HG03159 (cell line): ENCODE results near the gene MRPL23.

Experiments
- ATAC-seq: cut with Tn5 transposase; IDR thresholded peaks from one replicate; pipeline ENCODE4 v1.9.1; 2021; ENCODE audit warnings: mild to moderate bottlenecking, moderate library complexity; ENCODE audit not compliant: unreplicated experiment

Gene MRPL23

DNA sequence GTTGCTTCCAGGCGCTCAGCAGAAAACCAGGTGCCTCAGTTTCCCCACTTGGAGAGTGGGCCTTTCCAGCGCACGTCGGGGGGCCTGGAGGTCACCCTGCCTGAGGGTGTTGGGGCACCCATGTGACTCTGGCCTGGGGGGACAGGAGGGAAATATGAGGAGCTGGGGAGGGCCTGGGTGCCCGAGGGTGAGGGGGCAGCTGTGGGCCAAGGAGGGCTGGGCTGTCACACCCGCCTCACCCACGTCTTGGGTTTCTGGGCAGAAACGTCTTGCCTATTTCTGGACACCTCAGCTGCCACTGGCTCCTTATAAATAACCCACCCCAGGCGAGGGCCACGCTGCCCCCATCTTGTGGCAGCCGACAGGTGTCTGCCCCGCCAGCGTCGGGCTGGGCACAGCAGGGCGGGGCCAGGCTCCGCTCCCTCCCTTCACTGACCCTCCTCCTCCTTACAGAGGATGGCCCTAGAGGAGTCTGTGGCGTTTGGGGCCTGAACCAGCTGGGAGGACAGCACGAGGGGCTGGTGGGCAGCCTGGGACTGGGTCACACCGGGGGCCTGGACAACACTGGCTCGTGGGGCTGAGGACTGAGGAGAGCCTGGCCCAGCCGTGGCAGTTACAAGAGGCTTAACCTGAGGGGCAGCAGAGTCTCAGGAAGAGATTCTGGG, 26.1 kb upstream of the MRPL23 start:
- ATAC-seq = no peak

DNA sequence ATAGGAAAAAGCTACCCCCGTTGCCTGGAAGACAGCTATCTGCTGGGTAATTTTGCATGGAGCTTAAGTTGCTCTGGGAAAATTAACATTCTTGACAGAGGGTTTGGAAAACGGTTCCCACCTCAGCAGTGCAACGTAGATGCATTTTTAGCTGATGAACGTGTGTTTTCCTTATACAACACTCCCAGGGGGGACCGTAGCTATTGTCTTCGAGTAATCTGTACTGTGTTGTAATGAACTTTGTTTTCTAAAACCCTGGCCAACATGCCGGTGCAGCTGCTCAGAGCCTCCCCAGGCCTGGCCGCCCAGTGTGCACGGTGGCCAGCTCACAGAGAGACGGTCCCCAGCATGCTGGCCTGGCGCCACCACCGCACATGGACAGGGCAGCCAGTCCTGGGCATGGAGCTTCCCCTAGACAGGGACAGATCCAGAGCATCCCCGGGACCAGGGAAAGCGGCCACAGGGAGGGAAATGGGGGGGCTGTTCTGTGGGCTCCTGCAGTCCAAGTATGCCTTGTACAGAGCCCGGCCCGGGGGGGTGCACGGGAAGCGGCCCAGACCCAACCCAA, 25.5 kb upstream of the MRPL23 start:
- no peak for ATAC-seq

DNA sequence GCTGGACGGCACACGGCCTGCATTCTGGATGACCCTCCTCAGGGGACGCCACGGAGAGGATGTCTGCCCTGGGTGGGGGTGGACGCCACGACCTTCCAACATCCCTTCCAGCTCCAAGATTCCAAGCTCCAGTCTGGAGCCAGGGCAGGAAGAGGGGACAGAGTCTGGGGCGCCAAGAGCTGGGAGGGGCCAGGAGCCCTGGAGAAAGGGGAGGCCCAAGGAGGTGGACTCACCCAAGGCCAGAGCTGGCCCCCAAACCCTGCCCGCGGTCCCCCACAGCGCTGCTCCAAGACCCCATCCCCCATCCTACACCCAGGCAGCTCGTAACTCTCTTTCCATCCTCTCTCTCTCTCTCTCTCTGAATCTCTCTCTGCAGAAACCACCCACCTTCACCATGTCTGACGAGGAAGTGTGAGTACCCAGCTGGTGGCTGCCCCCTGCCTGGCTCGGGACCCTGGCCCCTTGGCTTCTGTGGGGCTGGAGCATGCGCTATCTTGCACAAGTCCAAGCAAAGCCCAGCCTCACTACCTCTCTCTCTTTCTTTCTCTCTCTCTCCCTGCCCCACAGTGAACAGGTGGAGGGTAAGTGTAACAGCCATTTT, 24.6 kb upstream of the MRPL23 start:
- ATAC-seq = no peak

DNA sequence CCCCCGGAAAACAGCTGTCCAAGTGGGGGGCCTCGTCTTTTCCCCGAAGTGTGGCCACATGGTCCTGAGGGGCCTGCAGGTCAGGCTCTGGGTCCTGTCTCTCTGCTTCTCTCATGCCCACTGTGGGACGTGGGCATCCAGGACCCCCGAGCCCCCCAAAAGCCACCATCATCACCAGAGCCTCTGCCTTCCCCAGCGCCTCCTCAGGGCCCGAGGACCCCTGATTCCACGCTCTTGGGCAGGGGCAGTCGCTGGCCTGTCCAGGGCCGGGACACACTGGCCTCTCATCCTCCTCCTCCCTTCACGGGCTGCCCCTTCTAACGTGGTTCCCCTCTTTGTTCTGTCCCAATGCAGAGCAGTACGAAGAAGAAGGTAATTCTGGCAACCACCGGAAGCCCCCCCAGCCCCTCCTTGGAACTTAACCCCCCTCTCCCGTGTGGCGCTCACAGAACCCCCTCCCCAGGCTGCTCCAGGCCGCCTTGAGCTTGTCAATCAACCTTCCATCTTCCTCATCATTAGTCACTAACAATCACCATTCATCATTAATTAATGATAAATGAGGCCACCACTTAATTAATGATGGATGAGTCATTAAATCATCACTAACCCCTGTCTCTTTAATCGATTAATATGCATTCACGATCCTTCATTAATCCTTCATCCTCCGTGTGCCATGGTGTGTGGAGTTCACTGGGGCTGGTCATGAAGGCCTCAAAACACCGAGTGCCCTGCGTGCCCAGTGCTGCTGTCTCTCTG, 23.8 kb upstream of the MRPL23 start:
- no peak for ATAC-seq

DNA sequence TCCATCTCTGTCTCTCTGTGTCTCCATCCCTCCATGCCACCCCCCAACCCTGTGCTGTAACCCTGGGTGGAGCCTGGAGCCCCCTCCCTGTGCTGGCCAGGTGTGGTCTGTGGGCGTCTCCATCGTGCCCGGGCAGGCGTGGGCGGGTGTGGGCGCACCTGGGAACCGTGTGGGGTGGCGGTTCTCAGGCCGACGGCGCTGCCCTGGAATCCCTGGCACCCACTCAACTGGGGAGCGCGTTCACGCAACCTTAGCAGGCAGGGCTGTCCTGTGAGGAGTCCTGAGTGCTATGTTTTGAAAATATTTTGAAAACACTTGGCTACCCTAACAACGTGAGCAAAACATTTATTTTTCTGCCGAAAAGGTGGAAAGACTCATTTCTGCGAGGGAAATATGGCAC, 23.0 kb upstream of the MRPL23 start:
- ATAC-seq = no peak

DNA sequence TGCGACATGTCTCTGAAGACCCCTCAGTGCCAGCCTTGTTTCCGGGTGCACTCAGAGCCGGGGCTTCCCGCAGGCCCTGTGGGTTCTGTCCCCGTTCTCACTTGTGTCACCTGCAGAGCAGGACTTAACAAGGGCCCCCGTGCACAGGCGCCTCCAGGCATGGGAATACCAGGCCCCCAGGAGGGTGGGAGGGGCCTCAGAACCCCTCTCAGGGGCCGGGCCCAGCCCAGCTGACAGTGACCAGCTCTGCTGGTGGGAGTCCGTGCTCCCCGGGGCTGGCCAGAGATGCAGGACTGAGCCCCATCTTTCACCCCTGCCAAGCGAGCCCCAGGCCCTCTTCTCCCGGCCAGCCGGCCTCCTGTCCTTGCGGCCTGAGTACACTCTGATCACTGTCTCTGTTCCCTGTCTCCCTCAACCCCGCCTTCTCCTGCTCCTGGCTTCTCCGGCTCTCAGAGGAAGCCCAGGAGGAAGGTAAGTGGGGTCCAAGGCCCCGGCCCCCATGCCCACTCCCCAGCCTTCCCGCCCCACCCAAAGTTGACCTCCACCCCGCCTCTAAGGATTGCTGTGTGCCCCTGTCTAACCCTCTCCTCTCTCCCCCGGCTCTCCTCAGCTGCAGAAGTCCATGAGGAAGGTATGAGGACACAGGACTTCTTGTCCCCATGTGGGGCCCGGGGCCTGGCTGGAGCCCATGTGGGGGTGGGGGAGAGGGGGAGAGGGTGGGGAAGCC, 22.3 kb upstream of the MRPL23 start:
- no peak for ATAC-seq

DNA sequence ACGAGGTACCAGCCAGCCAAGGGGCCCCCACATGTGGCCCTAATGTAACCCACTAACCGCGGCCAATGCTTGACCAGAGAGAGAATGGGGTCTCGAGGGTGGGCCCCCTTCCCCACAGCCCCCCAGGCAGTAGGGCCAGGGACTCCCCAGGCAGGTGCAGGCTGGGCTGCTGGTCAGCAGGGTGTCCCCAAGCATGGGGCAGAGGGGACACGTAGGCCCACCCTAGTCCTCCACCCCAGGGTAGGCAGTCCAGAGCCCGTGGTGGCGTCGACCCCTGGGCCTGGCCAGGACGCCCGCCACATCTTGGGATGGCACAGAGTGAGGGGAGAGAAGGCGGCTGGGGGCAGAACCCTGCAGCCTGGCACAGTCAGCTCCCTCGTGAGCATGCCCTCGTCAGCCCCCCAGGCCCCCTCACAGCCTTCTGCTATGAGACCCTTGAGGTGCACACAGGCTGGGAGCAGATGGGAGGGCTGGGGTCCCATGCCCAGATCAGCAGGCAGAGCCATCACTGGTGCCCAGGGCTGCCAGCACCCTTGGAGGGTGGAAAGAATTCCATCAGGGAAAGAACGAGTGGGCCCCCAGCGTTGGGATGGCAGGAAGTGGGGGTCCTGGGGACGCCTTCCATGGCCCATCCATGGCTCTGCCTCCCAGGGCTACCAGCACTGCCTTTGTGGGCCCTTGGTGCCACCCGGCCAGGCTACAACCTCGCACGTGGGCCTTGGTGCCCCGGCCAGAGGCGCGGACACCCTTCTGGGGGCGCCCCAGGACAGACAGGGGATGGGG, 21.6 kb upstream of the MRPL23 start:
- no peak for ATAC-seq

DNA sequence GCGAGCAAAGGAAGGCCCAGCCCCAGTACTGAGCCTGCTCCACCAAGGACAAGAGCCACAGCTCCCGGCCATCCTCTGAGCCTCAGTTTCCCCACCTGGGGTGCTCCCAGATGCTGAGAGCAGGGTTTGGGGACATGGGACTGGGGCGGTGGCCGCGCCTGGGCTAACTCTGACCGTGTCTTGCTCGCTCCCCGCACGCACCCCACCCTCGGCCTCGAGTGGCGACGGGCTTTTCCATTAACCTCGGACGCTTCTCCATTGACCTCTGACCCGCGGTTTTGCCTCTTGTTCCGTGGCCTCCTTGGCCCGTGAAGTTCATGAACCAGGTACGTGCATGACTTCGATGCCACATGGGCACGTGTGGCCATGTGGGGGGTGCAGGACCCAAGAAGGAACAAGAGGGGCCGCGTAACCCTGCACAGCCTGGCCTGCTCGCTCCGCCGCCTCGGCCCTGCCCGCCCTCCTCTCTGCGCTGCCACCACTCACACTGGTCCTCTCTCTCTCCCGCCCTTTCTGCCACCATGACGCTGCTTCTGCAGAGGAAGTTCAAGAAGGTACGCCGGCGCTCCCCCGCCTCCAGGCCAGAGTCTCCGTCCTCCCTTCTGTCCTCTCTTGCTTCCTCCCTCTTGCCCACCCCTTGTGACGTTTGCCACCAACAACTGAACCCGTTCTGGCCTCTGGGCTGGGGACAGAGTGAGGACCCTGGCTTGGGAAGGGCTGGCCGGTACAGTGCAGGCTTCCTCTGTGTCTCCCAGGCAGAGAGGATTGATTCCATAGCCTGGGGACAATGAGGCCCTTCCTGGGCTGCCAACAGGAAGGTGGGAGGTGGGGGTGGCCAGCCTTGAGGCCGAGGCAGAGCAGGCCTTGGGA, 20.7 kb upstream of the MRPL23 start:
- no peak for ATAC-seq

DNA sequence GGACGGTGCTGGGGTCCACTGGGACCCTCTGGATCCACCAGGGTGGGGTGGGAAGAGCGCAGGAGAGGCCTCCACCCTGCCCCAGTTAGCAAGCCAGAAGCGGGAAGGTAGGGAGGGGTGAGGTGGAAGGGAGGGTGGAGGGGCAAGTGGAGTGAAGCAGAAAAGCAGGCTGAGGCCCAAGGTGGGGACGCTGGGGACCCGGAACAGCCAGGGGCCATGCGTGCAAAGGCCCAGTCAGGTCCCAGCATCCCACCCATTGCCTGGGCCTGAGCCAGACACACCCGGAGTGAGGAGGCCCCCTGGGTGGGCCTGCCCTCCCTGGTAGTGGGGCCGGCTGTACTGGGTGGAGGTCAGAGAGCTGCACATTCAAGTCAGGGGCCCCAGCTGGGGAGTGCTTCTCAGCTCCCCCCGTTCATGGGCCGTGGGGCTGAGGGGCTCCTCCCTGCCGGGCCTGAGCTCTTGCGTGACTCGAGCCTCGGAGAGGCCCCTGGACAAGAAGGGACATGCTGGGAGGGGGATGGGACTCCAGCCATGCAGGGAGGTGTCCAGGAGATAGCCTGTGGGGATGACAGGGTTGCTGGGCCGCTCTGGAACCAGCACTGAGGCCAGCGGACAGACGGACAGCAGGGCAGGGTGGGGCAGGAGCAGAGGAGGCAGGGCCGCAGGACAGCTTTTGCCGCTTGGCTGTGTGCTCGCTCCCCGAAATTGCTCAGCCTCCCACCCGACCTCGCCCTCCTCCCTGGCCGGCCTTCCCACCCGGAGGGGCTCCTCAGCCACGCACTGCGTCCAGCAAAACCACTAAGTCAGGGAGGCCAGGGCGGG, 19.9 kb upstream of the MRPL23 start:
- no peak for ATAC-seq

DNA sequence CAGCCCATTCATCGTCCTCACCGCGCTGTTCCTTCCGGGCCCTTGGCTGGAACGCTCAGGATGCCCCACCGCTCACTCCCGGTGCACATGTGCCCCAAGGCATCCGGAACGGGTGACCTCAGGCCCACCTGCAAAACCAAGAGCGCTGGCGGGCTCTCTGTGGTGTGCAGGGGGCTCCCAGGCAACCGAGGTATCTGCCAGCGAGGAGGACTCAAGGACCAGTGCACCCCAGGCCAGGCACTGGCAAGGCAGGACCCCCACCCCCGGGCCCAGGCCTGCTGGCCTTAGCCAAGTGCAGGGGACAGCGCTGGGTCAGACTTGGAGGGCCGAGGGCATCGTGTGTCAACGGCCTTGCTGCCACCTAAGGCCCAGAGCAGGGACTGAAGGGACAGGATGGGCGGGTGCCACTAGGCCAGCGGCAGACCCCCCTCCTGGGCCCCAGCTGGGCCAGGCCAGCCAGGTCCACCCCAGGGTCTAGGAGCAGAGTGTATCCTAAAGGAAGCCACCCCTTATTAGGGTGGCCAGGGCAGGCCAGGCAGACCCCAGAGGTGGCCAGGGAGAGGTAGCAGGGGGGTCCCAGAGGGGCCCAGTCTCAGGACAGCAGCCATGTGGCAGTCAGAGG, 19.2 kb upstream of the MRPL23 start:
- ATAC-seq = no peak

DNA sequence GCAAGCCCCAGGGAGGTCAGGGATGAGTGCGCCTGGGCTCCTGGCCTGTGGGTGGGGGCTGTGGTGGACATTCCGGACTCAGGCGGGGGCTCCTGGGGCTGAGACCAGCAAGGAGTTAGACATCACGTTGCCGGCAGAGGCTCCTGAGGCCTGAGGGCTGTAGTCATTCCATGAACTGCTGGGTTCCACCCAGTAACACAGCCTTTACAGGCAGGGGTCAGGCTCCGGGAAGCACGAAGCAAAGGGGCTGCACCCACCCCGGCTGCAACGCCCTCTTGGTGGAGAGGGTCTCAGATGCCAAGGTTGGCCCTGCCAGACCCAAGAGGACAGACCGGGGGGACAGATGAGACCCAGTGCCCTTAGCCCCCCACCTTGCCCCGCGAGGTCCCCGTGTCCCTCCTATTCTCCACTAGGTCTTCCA, 18.7 kb upstream of the MRPL23 start:
- no peak for ATAC-seq

DNA sequence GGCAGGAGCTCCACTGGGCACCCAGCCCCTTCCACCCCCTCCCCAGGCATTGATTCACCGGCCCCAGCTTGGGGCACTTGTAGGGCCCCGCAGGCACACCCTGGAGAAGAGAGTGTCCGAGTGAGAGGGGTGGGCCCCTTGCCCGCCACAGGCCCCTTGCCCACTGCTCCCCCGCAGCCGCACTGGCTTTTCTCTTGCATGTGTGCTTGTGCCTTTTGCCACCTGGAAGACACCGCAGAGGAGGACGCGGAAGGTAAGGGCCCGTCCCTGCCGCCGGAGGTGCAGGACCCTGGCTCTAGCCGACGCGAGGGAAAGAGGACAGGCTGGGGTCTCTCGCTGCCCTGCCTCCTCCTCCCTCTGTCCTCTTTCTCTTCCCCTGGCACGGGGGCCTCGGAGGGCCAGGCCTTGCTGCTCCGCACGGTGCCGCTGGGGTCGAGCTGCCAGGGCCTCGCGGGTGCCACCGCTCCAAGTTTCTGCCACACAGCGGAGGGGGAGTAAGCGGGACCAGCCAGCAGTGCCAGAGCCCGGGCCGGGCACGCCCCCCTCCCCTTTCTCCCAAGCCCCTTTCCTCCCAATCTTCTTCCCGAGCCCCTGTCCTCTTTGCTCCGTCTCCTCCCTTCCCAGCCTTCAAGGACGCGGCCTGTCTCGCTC, 18.1 kb upstream of the MRPL23 start:
- no peak for ATAC-seq

DNA sequence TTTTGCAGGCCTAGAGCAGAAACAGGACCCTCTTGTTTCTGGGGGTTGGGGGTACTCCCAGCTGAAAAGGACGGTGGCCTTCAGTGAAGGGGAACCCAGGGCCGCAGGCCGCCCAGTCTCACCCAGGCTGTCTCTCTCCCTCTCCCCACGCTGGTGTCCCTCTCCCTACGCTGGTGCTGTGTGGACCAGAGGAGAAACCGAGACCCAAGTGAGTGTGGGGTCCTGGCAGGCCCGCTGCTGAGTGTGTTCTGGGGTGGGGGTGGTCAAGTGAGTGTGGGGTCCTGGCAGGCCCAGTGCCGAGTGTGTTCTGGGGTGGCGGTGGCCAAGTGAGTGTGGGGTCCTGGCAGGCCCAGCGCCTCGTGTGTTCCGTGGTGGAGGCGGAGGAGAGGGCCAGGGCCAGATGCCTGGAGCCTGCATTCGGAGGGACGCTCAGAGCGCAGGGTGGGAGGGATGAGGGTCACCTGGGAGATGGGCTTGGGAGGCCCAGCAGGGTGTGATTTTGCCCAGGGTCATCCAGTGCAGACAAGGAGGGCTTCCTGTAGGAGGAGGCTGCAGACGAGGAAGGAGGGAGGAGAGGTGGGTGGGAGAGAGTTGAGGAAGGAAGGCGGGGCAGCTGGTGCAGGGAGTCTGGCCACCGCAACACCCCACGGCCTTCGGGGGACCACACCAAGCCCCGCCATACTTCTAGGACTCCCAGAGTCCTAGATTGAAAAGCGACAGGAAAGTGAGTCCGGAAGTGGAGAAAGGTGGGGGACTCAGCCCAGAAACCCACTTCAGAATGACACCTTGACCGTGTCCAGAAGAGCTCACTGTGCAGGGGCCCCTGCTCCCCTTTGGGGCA, 17.3 kb upstream of the MRPL23 start:
- no peak for ATAC-seq

DNA sequence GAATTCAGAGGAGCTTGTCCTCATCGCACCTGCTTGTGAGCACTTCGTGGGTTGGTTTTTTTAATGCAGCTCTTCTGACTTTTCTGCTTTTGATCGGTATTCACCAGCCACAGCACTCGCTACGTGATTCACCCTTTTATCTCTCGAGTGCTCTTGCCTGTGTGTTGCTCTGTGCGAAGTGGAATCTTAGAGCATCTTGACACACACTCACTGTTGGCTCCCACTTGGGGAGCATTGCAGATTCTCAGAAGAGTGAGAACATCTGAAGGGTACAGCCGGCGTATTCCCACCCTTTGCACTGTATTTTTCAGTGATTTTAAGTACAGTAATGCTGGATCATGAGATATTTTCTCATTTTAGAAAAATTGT, 16.7 kb upstream of the MRPL23 start:
- no peak for ATAC-seq

DNA sequence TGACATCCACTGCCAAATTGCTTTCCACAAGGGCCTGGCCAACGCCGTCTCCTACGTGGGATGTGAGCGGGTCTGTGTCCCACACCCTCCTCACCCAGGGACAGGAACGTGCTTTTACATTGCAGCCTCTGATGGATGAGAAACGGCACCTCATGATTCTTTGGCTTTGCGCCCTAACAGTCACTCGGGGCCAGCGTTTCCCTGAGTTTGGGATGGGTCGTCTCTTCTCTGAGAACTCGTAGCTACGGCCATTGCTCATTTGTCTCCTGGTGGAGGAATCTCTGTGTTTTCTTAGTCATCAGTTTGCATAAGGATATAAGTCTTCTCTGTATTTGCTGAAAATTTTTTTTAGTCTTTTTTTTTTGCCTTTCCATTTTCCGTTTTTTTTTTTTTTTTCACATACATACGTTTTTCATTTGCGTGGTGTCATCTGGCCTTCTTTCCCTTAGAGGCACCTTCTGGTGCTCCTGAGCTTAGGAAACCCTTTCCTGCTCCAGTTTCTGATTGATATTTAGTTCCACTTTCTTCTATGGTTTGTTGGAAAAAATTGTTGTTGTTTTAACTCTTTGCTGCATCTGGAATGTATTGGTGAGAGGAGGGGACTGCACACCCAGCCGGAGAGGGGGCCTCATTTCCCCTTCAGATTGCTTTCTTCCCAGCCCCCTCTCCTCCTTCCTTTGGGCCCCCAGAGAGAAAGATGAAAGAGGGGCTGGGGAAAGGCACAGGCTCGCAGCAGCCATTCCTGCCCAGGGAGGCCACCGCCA, 15.6 kb upstream of the MRPL23 start:
- ATAC-seq = no peak

DNA sequence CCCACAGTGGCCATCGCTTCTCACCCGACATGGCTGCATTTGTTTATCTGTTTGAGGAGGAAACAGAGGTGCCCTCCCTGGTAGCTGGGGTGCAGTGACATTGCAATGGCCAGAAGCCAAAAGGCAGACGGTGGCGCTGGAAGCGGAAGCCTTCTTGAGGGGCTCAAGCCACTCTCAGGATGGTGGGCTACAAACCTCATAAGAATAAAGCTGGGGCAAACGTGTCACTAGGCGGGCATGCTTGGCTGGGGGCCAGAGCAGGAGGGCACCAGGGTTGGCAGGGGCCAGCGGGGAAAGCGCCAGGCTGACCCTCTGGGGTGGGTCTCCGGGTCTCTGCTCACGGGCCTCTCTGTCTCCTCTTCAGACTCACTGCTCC, 15.0 kb upstream of the MRPL23 start:
- no peak for ATAC-seq
